GM10266 (cell line): ENCODE results near the gene TGFB1I1.

Experiments used
- DNase-seq: peaks from one replicate; pipeline ENCODE4 v3.0.0; 2012; ENCODE audit errors: extremely low spot score
- TF ChIP-seq, protein P1 (sequence below): IDR thresholded peaks from 2 replicates; pipeline ENCODE4 v1.5.1; 2012; ENCODE audit warnings: mild to moderate bottlenecking, low read depth; ENCODE audit not compliant: control insufficient read depth, insufficient read depth; ENCODE audit errors: missing control alignments

TGFB1I1 gene

GRCh38 chr16:31453255-31454204, 18.4 kb upstream of the TGFB1I1 start:
- TF ChIP-seq, protein P1, sequence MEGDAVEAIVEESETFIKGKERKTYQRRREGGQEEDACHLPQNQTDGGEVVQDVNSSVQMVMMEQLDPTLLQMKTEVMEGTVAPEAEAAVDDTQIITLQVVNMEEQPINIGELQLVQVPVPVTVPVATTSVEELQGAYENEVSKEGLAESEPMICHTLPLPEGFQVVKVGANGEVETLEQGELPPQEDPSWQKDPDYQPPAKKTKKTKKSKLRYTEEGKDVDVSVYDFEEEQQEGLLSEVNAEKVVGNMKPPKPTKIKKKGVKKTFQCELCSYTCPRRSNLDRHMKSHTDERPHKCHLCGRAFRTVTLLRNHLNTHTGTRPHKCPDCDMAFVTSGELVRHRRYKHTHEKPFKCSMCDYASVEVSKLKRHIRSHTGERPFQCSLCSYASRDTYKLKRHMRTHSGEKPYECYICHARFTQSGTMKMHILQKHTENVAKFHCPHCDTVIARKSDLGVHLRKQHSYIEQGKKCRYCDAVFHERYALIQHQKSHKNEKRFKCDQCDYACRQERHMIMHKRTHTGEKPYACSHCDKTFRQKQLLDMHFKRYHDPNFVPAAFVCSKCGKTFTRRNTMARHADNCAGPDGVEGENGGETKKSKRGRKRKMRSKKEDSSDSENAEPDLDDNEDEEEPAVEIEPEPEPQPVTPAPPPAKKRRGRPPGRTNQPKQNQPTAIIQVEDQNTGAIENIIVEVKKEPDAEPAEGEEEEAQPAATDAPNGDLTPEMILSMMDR: no peak

DNA sequence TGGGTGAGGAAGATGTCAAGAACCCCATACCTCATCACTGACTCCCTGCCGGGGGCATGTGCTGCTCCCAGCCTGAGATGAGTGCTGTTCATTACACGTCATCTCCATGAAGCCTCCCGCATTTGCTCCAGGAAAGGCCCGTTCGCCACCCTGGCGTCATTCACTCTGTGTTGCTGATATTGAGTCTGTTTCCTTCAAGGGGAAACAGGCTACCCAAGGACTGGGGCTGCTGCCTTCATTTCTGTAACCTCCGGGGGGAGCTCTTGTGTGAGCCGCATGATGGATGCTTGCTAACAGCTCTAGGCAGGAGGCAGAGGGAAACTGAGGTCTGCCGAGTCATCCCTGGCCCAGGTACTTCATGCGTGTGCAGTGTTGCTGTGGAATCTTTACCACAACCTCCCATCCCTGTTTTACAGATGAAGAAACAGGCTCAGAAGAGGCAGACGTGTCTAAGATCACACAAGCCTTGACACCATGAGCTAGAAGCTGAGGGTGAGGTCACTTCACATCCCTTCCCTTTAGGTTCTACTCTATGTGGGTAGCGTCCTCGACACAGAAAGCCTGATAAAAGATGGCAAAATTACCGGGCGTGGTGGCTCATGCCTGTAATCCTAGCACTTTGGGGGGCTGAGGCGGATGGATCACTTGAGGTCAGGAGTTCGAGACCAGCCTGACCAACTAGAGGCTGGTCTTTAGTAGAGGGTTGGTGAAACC, 16.2 kb upstream of the TGFB1I1 start:
- no peak for DNase-seq
- TF ChIP-seq, protein P1: peak; percentile 46

More at GRCh38 chr16:31453255-31454204, 18.4 kb upstream of the TGFB1I1 start:
- DNase-seq: no peak

GRCh38 chr16:31456988-31457360, 15.0 kb upstream of the TGFB1I1 start:
- no peak for DNase-seq
- TF ChIP-seq, protein P1: no peak

DNA sequence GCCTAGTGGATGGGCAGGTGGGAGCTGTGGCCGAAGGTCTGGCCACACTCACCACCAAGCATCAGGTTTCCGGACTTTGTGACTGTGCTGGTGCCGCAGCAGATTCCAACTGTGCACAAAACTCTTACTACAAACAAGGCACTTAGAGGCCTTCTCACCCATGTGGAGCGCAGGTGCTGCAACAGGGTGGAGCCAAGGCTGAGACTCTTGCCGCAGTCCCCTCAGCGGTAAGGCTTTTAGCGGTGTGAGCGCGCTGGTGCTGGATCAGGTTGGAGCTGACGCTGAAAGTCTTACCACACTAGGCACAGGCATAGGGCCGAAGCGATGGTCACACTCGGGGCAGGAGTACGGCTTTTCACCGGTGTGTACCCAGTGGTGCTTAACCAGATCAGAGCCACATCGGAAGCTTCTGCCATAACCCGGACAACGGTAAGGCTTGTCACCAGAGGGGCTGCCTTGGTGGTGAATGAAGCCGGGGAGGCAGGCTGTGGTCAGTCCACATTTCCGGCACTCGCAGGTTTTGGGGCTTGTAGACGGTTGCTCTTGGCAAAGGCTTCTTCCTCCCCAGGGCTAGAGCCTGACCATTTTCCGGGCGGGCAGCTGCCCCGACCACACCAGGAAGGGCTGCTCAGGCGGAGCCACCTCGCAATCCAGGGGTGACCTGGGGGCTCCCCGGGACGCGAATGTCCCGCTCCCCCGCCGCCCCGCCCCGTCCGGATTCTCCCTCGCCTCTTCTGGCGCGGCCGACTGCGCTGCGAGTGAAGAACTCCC, 13.7 kb upstream of the TGFB1I1 start:
- TF ChIP-seq, protein P1: no peak
- no peak for DNase-seq

DNA sequence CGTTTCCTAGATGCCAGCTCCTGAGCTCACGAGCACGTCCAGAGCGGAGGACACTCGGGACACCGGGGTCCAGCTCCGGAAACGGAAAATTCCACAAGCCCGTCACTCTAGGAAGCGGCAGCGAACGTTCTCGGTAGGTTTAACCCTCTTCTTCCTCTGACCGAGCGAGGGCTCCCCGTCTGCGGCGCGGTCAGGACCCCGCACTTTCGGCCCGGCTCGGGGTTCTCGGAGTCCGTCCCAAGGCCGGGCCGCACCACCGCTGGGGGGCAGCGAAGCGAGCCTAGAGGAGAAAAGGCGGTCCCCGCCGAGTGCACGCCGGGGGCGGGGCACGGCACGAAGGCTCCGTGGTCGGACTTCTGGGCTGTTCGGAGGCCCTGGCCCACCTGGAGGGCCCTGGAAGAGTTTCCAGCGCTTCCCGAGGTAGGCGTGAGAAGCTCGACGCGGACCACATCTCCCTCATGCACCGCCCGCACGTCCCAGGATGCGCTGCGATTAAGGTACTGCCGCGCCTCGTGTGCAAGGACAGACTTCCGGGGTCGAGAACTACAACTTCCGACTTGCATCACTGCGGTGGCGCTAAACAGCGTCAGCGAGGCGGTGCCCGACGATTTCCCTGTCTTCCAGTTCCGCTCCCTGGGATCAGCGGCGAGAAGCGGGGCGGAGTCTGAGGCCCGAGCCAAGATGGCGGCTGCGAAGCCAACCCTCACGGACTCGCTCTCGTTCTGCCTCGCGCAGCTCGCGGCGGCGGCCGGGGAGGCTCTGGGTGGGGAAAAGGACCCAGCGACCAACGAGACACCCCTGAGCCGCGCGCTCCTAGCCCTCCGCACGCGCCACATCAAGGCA, 12.9 kb upstream of the TGFB1I1 start, which contains the start of gene ARMC5:
Gene ARMC5, plus strand, starts transcription at position 658 of the 843 bp plus-strand sequence. Its CDS starts 24 bp downstream, at position 682.
- peak; percentile 88 for DNase-seq
- TF ChIP-seq, protein P1: peak; percentile 83
